D721Med (cell line): ENCODE measurements around the gene RELCH.

Experiments used
- DNase-seq: peaks from one replicate; pipeline ENCODE4 v3.0.0; 2011; ENCODE audit warnings: low spot score; ENCODE audit not compliant: insufficient read length
- FAIRE-seq: peaks from 2 replicates; lab custom pipeline; 2011; peaks lifted over from hg19 to GRCh38; lab: Jason Lieb, UNC
- TF ChIP-seq, protein P1 (sequence below): IDR thresholded peaks from 2 replicates; pipeline ENCODE4 v1.5.1; 2012; ENCODE audit warnings: mild to moderate bottlenecking, control low read depth; ENCODE audit not compliant: insufficient read depth; ENCODE audit errors: missing control alignments

Gene RELCH

DNA sequence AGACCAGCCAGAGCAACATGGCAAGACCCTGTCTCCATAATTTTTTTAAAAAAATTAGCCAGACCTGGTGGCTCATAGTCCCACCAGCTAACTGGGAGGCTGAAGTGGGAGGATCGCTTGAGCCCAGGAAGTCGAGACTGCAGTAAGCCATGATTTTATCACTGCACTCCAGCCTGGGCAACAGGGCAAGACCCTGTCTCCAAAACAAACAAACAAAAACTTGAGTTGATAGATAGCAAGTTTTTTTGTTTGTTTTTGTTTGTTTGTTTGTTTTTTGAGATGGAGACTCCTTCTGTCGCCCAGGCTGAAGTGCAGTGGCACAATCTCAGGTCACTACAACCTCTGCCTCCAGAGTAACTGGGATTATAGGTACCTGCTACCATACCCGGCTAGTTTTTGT is 18.8 kb downstream of the RELCH start:
- TF ChIP-seq, protein P1, sequence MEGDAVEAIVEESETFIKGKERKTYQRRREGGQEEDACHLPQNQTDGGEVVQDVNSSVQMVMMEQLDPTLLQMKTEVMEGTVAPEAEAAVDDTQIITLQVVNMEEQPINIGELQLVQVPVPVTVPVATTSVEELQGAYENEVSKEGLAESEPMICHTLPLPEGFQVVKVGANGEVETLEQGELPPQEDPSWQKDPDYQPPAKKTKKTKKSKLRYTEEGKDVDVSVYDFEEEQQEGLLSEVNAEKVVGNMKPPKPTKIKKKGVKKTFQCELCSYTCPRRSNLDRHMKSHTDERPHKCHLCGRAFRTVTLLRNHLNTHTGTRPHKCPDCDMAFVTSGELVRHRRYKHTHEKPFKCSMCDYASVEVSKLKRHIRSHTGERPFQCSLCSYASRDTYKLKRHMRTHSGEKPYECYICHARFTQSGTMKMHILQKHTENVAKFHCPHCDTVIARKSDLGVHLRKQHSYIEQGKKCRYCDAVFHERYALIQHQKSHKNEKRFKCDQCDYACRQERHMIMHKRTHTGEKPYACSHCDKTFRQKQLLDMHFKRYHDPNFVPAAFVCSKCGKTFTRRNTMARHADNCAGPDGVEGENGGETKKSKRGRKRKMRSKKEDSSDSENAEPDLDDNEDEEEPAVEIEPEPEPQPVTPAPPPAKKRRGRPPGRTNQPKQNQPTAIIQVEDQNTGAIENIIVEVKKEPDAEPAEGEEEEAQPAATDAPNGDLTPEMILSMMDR: no peak
- DNase-seq (no peak), FAIRE-seq (no peak)

DNA sequence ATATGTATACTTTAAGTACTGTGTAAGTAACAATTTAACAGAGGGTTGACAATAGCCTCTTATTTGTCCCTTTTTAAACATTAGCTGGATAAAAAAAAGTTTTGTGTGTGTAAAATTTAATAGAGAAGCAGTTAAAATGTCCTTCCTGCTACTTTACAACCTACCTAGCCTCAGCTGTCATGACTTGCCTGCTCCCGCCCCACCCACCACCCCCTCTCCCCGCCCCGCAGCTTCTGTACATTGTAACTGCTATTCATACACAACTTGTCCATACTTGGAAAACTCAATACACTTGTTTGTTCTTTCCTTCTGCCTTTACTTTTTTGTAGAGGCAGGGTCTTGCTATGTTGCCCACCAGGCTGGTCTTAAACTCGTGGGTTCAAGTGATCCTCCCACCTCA is 19.5 kb downstream of the RELCH start:
- TF ChIP-seq, protein P1: no peak
- DNase-seq (no peak), FAIRE-seq (no peak)

DNA sequence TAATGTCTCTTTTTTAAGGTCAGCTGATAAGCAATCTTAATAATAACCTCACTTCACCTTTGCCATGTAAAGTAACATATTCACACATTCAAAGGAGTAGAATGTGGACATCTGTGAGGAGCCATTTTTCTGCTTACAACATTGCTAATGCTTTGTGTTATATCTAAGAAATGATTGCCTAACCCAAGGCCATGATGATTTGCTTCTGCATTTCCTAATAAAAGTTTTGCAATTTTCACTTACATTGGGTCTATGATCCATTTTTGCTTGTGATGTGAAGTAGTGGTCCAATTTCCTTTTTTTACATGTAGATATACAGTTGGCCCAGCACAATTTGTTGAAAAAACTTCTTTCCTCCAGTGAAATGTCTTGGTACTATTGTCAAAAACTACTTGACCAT is 22.0 kb downstream of the RELCH start:
- DNase-seq: no peak
- no peak for FAIRE-seq
- TF ChIP-seq, protein P1: no peak

DNA sequence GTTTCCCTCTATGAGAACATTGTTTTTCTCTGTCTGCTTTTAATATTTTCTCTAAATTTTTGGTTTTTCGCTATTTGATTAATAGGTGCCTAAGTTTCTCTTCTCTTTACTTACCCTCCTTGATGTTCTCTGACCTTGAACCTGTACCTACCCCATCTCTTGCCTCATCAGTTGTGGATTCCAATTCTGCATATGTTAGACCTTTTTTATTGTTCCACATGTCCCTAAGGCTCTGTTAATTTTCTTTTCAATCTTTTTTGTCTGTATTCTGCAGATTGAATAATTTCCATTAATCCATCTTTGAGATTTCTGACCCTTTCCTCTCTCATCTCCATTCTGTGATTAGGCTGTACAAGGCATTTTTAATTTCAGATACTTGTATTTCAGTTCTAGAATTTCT is 23.1 kb downstream of the RELCH start:
- DNase-seq (no peak), FAIRE-seq (no peak)
- TF ChIP-seq, protein P1: no peak

DNA sequence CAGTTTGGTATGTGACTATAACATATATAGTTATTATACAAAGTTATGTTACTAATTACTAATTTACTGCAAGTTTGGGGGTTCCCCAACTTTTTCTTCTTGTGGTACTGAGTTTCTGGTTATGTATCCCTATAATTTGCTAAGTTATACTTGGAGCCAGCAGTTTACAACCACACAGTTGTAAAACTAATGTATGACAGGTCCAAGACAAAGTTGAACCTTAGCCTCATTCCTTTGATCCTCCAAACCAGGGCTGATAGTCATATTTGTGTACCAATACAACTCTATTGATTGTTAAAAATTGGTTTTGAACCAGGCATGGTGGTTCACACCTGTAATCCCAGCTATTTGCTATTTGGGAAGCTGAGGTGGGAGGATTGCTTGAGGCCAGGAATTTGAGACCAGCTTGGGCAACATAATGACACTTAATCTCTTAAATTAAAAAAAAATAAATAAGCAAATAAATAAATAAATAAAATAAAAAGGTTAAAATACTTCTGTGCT is 24.3 kb downstream of the RELCH start:
- no peak for FAIRE-seq
- no peak for DNase-seq
- TF ChIP-seq, protein P1: no peak

DNA sequence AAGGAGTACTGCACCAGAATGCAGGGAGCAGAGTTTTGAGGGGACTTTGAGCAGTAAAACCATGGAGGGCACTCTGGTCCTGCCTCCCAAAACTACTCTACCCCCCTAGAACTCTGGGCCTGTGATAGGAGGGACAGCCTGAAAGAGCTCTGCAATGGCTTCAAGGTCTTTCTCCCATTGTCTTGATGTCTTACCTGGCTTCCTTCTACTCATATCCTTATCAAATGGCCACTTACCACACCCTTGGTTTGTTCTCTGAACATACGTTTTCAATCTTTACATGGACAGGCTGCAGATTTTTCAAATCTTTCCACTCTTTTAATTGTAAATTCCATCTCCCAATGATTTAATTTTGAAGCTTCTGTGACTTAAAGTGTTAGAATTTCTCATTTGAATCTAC is 27.7 kb downstream of the RELCH start:
- TF ChIP-seq, protein P1: no peak
- no peak for FAIRE-seq
- no peak for DNase-seq

DNA sequence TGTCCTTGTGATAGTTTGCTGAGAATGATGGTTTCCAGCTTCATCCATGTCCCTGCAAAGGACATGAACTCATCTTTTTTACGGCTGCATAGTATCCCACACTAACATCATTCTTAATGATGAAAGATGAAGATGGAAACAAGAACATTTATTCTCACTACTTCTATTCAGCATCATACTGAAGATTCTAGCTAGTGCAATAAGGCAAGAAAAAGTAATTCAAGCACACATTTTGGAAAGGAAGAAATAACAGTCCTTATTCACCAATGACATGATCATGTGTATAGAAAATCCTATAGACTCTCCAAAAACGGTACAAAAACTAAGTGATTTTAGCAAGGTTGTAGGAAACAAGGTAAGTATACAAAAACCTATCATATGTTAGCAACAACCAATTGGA is 37.2 kb downstream of the RELCH start:
- FAIRE-seq (no peak), DNase-seq (no peak)
- TF ChIP-seq, protein P1: no peak
